GM12875 (cell line): Measurements from ENCODE around the gene TIGD1.
"Not testable (repeated sequence)": the region's sequence is repeated elsewhere in the genome, so short reads cannot be mapped to it uniquely, and the experiment has no call there.

Experiments used
- H3K4me3 ChIP-seq: one replicate; pipeline ENCODE4 v1.5.1; 2011; ENCODE audit warnings: low read depth, low read length, control low read depth
- TF ChIP-seq, protein P1 (sequence below): IDR thresholded peaks from 2 replicates; pipeline ENCODE4 v1.5.1; 2011; ENCODE audit warnings: low read depth, mild to moderate bottlenecking, control low read depth, inconsistent platforms, low read length, moderate library complexity, borderline replicate concordance; ENCODE audit not compliant: insufficient read depth

The TIGD1 gene

GRCh38 chr2:232538671-232539070 lies 11.7 kb downstream of the TIGD1 start:
- H3K4me3 ChIP-seq, result no peak overlapping the region

GRCh38 chr2:232537499-232537898 lies 12.9 kb downstream of the TIGD1 start:
- TF ChIP-seq, protein P1, sequence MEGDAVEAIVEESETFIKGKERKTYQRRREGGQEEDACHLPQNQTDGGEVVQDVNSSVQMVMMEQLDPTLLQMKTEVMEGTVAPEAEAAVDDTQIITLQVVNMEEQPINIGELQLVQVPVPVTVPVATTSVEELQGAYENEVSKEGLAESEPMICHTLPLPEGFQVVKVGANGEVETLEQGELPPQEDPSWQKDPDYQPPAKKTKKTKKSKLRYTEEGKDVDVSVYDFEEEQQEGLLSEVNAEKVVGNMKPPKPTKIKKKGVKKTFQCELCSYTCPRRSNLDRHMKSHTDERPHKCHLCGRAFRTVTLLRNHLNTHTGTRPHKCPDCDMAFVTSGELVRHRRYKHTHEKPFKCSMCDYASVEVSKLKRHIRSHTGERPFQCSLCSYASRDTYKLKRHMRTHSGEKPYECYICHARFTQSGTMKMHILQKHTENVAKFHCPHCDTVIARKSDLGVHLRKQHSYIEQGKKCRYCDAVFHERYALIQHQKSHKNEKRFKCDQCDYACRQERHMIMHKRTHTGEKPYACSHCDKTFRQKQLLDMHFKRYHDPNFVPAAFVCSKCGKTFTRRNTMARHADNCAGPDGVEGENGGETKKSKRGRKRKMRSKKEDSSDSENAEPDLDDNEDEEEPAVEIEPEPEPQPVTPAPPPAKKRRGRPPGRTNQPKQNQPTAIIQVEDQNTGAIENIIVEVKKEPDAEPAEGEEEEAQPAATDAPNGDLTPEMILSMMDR, result no peak
- no peak overlapping the region for H3K4me3 ChIP-seq

More at GRCh38 chr2:232538671-232539070, 11.7 kb downstream of the TIGD1 start:
- TF ChIP-seq, protein P1, result no peak

GRCh38 chr2:232537079-232537478 lies 13.3 kb downstream of the TIGD1 start:
- H3K4me3 ChIP-seq, result no peak overlapping the region
- TF ChIP-seq, protein P1, result peak; percentile 48; the same call in 1 of the 2 replicates

DNA sequence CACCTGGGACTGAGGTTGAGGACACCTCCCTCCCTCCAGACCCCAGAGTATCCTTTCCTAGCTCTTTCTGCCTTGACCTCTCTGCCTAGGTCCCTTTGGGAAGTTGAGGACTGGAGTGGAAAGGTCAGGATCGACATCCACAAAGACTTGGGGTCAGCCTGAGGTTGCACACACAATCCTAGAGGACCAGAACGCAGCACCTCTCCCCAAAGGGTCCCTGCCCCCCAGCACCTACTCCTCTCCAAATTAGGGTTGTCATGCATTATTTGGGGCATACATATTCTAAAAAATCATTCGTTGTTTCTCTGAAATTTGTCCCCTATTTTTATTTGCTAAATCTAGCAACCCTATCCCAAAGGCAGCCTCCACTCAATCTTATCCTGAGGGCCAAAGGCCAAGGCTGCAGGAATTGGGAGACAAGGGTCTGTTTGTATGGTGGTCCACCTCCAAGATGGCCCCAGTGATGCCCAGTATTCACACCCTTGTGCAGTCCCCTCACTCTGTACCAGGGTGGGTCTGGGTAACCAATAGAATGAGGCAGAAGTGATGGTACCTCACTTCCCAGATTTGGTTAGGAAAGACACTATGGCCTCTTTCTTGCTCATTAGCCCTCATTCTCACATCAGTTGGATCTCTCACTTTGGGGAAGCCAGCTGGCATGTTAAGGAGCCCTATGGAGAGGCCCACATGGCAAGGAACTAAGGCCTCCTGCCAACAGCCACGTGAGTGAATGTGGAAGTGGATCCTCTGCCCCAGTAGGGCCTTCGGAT lies 14.4 kb downstream of the TIGD1 start:
- TF ChIP-seq, protein P1, result no peak
- no peak overlapping the region for H3K4me3 ChIP-seq

DNA sequence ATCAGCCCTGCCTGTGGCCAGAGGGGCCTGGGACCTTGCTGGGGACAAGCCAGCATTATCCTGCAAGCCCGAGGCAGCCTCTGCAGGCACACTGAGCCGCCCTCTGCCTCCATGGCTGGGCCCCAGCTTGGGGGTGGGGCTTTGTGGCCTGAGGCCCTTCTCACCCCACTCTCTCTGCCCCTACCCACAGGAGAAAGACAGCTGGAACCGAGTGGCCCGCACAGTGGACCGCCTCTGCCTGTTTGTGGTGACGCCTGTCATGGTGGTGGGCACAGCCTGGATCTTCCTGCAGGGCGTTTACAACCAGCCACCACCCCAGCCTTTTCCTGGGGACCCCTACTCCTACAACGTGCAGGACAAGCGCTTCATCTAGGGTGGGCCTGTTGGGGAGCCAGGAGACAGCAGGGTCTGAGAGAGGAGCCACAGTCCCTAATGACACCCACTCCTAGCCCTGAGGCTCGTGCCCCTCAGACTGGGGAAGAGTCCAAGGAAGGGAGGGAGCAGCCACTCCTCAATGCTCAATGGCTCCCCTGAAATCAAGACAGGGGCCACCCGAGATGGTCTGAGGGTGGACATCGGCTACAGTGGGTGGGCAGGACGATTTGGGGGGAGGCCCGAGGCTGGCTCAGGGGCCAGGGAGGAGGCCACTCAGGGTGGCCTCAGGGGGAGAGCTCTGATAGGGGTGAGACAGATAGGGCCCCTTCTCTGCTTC lies 15.3 kb downstream of the TIGD1 start:
- no peak overlapping the region for H3K4me3 ChIP-seq
- TF ChIP-seq, protein P1, result no peak

DNA sequence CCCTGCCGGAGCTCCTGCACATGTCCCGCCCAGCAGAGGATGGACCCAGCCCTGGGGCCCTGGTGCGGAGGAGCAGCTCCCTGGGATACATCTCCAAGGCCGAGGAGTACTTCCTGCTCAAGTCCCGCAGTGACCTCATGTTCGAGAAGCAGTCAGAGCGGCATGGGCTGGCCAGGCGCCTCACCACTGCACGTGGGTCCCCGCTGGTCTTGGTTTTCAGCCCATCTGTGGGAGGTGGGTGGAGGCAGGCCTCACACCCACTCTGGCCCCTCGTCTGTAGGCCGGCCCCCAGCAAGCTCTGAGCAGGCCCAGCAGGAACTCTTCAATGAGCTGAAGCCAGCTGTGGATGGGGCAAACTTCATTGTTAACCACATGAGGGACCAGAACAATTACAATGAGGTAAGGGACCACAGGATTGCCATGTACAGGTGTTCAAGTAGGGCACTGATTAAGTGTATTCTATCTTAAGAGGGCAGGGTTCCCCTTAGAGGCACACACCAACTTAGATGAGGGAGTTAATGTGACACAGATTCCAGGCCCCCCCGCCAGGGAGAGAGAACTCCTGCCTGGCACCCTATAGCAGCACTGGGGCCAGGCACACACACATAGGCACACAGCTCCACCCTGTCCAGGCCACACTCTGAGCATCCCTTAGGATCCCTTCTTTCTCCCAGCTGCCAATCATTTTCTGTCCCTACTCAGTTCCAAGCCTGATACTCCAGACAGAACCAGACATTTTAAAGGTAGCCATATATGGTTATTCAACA lies 16.2 kb downstream of the TIGD1 start:
- TF ChIP-seq, protein P1, result no peak
- H3K4me3 ChIP-seq, result no peak overlapping the region

DNA sequence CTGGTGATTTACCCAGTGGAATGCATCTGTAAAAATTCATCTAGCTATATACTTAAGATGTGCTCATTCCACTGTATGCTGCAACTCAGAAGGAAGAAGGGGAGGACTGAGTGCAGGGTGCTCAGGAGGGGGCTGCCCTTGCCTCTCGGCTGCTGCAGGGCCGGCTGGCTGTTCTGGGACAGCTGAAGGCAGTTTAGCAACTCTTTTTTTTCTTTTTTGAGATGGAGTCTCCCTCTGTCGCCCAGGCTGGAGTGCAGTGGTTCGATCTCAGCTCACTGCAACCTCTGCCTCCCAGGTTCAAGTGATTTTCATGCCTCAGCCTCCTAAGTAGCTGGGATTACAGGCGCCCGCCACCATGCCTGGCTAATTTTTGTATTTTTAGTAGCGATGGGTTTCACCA lies 17.5 kb downstream of the TIGD1 start:
- not testable (repeated sequence) for H3K4me3 ChIP-seq
